ENCODE data around the gene CYTL1.
"Not testable (repeated sequence)": the region's sequence is repeated elsewhere in the genome, so short reads cannot be mapped to it uniquely, and the experiment has no call there.

The CYTL1 gene, protein sequence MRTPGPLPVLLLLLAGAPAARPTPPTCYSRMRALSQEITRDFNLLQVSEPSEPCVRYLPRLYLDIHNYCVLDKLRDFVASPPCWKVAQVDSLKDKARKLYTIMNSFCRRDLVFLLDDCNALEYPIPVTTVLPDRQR

DNA sequence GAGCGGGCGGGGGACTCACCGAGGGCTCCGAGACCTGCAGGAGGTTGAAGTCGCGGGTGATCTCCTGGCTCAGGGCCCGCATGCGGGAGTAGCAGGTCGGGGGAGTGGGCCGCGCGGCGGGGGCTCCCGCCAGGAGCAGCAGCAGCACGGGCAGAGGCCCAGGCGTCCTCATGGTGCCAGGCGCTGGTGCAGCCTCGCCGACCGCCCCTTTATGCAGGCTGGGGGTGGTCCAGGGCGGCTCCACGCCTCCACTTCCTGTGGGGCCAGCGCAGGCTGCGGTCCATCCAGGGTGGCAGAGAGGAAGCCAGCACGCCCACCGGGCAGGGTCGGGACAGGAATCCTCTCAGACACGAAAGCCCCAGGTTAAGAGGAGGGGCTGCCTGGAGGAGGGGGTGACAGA, at the start of gene CYTL1:
Gene CYTL1 (minus strand): TSS at position 185 of the 400 bp plus-strand sequence. CDS start 13 bp downstream, at position 172.
- 0 out of 2 replicates have a peak, but pooled peaks cover 2% of the 10 kb centered on the region for H3K4me1 ChIP-seq (ENCODE audit: insufficient read depth, low read length)
- H3K36me3 ChIP-seq (ENCODE audit: insufficient read depth, low read length): no peaks in the 10 kb centered on the region
- no peaks in the 10 kb centered on the region for H3K9me3 ChIP-seq (ENCODE audit: control insufficient read depth, insufficient read depth, low read length)
- H3K9ac ChIP-seq (ENCODE audit: low read depth, low read length): peak within 1 kb of the TSS; percentile 75

DNA sequence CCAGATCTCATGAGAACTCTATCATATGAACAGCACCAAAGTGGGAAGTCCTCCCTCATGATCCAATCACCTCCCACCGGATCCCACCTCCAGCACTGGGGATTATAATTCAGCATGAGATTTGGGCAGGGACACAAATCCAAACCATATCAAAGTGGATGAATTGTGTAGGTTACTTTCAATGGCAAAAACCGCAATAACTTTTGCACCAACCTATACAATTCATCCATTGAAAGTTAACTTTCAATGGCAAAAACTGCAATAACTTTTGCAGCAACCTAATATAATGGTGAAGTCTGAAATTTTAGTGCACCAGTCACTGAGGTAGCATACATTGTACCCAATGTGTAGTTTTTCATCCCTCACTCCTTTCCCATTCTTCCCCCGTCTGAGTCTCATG, 48.6 kb upstream of the CYTL1 start:
- Histone ChIP-seq H3K36me3 (ENCODE audit: insufficient read depth, low read length) (no peaks in the 10 kb centered on the region), H3K4me1 (ENCODE audit: insufficient read depth, low read length) (peaks cover 4% of the 10 kb centered on the region; the same call in 1 of the 2 replicates), H3K9me3 (ENCODE audit: control insufficient read depth, insufficient read depth, low read length) (0 out of 2 replicates have a peak, but pooled peaks cover 3% of the 10 kb centered on the region), H3K9ac (ENCODE audit: low read depth, low read length) (no peak overlapping the region)

DNA sequence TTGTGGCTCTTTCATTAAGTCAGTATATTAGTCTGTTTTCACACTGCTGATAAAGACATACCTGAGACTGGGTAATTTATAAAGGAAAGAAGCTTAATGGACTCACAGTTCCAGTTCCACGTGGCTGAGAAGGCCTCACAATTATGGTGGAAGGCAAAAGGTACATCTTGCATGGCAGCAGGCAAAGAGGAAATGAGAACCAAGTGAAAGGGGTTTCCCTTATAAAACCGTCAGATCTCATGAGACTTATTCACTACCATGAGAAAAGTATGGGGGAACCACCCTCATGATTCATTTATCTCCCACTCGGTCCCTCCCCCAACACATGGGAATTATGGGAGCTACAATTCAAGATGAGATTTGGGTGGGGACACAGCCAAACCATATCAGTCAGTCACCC, 47.7 kb upstream of the CYTL1 start:
- not testable (repeated sequence) for H3K36me3 ChIP-seq (ENCODE audit: insufficient read depth, low read length); H3K9me3 ChIP-seq (ENCODE audit: control insufficient read depth, insufficient read depth, low read length); H3K9ac ChIP-seq (ENCODE audit: low read depth, low read length); H3K4me1 ChIP-seq (ENCODE audit: insufficient read depth, low read length)

DNA sequence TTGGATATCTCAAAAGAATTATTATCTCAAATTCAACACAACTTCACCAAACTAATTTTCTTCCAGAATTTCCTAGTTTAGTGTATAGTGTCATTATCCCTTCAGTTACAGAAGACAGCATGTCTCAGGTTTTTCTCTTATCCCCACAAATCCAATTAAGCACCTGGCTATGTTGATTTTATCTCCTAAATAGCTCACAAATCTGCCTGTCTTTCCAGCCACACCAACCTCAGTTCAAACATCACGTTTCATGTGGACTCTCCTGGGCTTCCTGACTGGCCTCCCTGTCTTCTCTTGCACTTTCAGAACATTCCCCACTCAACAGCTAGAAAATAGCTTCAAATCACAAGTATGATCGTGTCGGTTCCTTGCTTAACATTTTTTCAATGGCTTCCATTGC, 46.8 kb upstream of the CYTL1 start:
- H3K36me3 ChIP-seq (ENCODE audit: insufficient read depth, low read length): no peaks in the 10 kb centered on the region
- H3K9ac ChIP-seq (ENCODE audit: low read depth, low read length): no peak overlapping the region
- 0 out of 2 replicates have a peak, but pooled peaks cover 3% of the 10 kb centered on the region for H3K9me3 ChIP-seq (ENCODE audit: control insufficient read depth, insufficient read depth, low read length)
- no peaks in the 10 kb centered on the region for H3K4me1 ChIP-seq (ENCODE audit: insufficient read depth, low read length)

DNA sequence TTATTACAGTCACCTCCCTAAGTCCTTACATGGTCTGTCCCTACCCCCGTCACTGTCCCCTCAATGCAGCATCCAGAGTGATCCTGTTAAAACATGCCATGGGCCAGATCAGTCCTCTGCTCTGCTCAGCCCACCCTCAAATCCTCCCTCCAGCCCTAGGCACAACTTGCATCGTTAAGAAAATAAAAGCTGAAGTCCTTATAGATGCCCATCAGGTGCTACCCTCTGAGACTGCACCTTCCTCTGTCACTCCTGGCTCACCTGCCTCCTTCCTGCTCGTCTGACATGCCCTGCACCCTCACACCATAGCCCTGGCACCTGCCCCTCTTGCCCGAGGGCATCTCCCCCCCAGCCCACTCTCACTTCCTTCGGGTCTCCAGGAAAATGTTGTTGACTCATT, 36.2 kb upstream of the CYTL1 start:
- no peak overlapping the region for H3K9ac ChIP-seq (ENCODE audit: low read depth, low read length)
- H3K9me3 ChIP-seq (ENCODE audit: control insufficient read depth, insufficient read depth, low read length): no peaks in the 10 kb centered on the region
- no peaks in the 10 kb centered on the region; the same call in 1 of the 2 replicates for H3K4me1 ChIP-seq (ENCODE audit: insufficient read depth, low read length)
- H3K36me3 ChIP-seq (ENCODE audit: insufficient read depth, low read length): no peaks in the 10 kb centered on the region

DNA sequence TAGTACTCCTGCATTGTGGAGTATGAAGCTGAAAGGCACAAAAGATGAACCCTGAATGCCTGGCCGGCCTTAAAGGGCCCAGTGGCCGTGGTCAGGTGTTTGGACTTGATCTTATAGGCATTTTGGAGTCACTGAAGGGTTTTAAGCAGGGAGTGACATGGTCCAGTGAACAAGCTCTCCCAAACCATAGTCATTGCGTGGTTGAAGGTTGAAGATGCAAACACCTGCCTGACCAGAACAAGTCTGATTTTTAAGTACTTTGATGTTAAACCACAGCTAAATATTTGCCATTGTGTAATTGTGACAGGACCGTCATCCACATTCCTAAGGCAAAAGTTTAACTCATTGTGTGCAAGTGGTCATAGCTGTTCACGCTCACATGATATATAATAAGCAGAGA, 35.3 kb upstream of the CYTL1 start:
- no peaks in the 10 kb centered on the region for H3K9me3 ChIP-seq (ENCODE audit: control insufficient read depth, insufficient read depth, low read length)
- no peak overlapping the region for H3K9ac ChIP-seq (ENCODE audit: low read depth, low read length)
- H3K36me3 ChIP-seq (ENCODE audit: insufficient read depth, low read length): no peaks in the 10 kb centered on the region
- H3K4me1 ChIP-seq (ENCODE audit: insufficient read depth, low read length): no peaks in the 10 kb centered on the region; the same call in 1 of the 2 replicates

DNA sequence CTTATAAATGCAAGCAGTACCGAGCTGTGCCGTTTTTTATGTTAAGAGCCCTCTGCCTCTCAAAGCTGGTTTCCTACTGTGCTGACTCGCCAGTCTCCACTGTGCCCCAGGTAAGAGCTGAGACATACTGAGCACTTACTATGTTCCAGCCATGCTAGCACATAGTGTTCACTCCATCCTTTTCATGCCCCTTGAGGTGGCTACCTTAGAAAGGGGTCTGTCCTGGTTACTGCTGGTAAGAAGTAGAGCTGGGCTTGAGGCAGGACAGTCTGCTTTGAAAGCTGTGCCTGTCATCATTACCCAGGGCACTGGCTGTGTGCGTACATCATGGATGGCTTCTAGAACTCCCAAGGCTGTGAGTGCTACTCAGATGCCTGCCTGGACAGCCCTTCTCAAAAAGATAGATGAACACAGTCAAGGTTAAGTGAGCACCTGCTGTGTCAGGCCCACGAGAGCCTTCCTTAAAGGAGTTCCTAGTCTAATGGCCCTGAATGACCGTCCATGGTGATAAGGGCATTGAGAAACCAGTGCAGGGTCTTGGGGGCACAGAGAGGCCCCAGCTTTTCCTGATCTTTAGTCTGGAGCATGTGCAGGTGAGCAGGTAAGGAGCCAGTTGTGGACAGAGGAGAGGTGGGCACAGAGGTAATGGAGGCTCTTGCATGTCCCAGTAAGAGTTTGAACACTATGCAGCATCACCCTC, 33.6 kb upstream of the CYTL1 start:
- H3K9ac ChIP-seq (ENCODE audit: low read depth, low read length): no peak overlapping the region
- H3K36me3 ChIP-seq (ENCODE audit: insufficient read depth, low read length): no peaks in the 10 kb centered on the region
- H3K9me3 ChIP-seq (ENCODE audit: control insufficient read depth, insufficient read depth, low read length): no peaks in the 10 kb centered on the region
- no peaks in the 10 kb centered on the region; the same call in 1 of the 2 replicates for H3K4me1 ChIP-seq (ENCODE audit: insufficient read depth, low read length)

DNA sequence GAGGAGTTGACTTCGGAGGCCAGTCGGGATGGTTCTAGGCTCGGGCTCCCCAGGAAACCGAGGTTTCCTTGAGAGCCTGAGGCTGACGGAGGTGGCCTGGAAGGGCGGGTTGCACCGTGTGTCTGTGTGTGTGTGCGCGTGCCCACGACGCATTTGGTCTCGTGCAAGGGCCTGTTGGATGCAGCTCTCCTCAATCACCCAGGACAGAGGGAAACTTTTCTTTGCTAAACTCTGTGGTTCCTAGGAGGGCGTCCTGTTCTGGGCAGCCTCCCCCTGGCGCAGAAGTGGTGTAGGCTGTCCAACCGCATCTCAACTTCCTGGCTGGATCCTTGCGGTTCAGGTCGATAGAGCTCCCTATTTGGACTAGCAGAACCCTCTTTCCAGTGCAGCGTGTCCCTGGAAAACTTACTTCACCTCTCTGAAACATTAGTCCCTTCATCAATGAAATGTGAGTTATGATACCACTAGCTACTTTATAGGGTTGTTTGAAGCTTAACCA, 33.0 kb upstream of the CYTL1 start:
- no peaks in the 10 kb centered on the region for H3K36me3 ChIP-seq (ENCODE audit: insufficient read depth, low read length)
- H3K9ac ChIP-seq (ENCODE audit: low read depth, low read length): peak overlapping the region; percentile 49
- H3K4me1 ChIP-seq (ENCODE audit: insufficient read depth, low read length): no peaks in the 10 kb centered on the region; the same call in 1 of the 2 replicates
- no peaks in the 10 kb centered on the region for H3K9me3 ChIP-seq (ENCODE audit: control insufficient read depth, insufficient read depth, low read length)

DNA sequence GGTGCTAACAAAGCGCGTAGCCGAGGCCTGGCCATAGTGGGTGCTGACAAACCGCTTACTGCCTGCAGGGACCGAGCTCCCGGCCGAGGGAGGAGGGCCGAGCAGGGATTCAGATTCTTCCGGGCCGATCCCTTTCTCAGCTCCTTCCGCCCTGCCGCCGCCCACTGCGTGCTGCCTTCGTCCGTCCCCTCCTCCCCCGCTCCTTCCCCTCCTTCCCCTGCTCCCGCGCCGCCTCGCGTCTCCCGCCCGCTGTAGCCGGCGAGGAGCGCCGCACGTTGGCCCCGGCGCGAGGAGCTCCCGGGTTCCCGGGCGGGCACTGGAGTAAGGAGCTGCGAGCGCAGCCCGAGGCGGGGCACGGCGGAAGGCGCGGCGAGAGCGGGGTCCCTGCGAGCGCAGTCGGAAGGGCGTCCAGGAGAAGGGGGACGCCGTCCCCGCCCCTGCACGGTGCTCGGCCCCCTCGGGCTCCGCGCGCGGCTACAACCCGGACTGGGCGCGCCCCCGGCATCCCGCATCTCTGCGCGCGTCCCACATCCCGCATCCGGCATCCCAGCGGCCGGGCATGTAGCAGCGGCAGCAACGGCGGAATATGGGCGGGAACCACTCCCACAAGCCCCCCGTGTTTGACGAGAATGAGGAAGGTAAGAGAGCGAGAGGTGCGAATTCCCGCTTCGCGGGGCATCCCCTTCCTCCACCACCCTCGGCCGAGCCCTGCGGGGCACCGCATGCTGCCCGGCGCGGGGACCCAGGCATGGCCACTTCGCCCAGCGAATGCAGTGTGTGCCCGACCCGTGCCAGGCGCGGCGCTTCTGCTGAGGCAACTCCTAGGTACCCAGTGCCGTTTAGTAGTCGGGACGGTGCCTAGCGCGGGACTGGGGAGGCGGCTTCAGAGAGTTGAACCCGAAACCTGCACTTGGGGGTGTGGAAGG, 32.3 kb upstream of the CYTL1 start, which contains the start of gene STK32B:
Gene STK32B (plus strand): TSS at position 203 of the 926 bp plus-strand sequence.
- Histone ChIP-seq H3K36me3 (ENCODE audit: insufficient read depth, low read length) (no peaks in the 10 kb centered on the region), H3K4me1 (ENCODE audit: insufficient read depth, low read length) (no peaks in the 10 kb centered on the region; the same call in 1 of the 2 replicates), H3K9me3 (ENCODE audit: control insufficient read depth, insufficient read depth, low read length) (no peaks in the 10 kb centered on the region), H3K9ac (ENCODE audit: low read depth, low read length) (peak within 1 kb of the TSS; percentile 49)

DNA sequence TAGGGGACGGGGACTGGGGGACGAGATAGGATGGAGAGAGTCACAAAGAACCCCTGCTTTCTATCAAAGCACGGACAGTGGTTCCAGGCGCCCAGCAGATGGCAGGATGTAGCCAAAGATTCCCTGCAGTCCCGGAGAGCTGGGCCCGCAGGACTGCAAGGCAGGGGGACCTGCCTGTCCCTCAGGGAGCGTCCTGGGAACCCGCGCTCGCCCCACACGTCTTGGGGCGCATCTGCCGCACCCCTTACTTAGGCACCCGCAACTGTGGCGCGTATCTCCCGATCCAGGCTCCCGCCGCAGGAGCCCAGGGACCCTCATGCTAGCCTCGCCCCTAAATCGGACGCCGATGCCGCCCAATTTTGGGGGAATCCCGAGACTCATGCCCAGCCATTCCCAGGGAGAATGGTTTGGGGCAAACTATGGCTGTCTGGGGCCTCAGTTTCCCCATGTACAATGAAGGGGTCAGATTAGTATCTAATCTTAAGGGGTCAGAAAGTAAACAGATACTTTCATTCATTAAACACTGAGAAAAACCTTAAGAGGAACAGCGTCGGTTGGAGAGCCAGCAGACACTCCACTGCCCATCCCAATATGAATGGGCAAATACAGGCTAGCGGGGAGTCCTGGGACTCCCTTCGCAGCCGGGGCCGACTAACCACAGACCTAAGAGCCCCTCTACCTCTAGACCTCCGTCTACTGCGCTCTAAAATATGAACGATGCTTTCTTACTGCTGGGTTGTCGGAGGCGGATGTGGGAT, 31.4 kb upstream of the CYTL1 start:
- H3K9me3 ChIP-seq (ENCODE audit: control insufficient read depth, insufficient read depth, low read length): no peaks in the 10 kb centered on the region
- no peaks in the 10 kb centered on the region; the same call in 1 of the 2 replicates for H3K4me1 ChIP-seq (ENCODE audit: insufficient read depth, low read length)
- H3K9ac ChIP-seq (ENCODE audit: low read depth, low read length): peak overlapping the region; percentile 49; the same call in 1 of the 2 replicates
- no peaks in the 10 kb centered on the region for H3K36me3 ChIP-seq (ENCODE audit: insufficient read depth, low read length)

DNA sequence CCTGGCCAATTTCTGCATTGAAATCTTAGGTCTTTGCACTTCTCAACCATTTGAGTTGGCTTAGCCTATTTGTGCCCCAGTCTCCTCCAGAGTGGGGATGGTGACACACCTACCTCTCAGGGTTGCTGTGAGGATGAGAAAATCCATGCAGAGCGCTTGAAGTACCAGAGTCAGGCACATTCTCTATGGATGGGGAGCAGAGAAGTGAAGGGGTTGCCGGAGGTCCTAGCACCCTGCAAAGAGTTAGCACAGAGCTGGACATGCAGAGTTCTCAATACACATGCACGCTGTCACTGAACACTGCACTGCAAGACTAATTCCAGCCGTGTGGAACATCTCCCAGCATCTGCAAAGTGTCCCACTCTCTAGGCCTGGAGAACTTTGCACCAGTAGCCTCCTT, 29.5 kb upstream of the CYTL1 start:
- Histone ChIP-seq H3K9ac (ENCODE audit: low read depth, low read length) (no peak overlapping the region), H3K9me3 (ENCODE audit: control insufficient read depth, insufficient read depth, low read length) (no peaks in the 10 kb centered on the region), H3K4me1 (ENCODE audit: insufficient read depth, low read length) (no peaks in the 10 kb centered on the region; the same call in 1 of the 2 replicates), H3K36me3 (ENCODE audit: insufficient read depth, low read length) (no peaks in the 10 kb centered on the region)

DNA sequence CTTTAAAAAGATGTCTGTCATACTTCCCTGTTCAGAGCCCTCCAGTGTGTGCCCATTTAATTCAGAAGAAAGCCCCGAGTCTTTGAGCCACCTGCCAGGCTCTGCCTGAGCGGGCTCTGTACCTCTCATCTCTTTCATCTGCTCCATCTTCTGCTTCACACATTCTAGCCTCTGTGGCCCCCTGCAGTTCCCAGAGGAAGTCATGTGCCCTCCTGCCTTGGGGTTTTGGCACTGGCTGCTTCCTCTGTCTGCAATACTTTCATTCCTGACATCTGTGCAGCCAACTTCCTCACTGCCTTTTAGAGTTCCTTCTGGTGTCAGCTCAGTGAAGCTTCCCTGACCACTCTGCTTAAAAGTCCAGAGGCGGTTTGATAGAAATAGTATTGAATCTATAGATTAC, 25.8 kb upstream of the CYTL1 start:
- no peak overlapping the region for H3K9ac ChIP-seq (ENCODE audit: low read depth, low read length)
- H3K36me3 ChIP-seq (ENCODE audit: insufficient read depth, low read length): no peaks in the 10 kb centered on the region
- H3K4me1 ChIP-seq (ENCODE audit: insufficient read depth, low read length): no peaks in the 10 kb centered on the region
- no peaks in the 10 kb centered on the region for H3K9me3 ChIP-seq (ENCODE audit: control insufficient read depth, insufficient read depth, low read length)

DNA sequence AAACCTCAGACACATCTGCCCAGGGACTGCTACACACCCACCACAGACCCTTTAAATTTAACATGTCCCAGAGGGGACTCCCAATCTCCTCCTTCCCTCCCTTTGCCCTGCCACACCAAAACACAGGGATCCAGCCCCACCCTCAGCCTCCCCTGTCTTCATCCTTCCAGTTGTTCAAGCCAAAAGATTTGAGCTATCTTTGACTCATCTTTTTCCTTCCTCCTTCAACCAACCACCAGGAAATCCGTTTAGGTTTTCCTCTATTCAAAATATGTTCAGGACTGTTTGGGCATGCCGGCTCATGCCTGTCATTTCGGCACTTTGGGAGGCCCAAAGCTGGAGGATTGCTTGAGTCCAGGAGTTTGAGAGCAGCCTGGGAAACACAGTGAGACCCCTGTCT, 25.1 kb upstream of the CYTL1 start:
- Histone ChIP-seq H3K4me1 (ENCODE audit: insufficient read depth, low read length) (no peaks in the 10 kb centered on the region), H3K36me3 (ENCODE audit: insufficient read depth, low read length) (no peaks in the 10 kb centered on the region), H3K9ac (ENCODE audit: low read depth, low read length) (no peak overlapping the region), H3K9me3 (ENCODE audit: control insufficient read depth, insufficient read depth, low read length) (no peaks in the 10 kb centered on the region)

DNA sequence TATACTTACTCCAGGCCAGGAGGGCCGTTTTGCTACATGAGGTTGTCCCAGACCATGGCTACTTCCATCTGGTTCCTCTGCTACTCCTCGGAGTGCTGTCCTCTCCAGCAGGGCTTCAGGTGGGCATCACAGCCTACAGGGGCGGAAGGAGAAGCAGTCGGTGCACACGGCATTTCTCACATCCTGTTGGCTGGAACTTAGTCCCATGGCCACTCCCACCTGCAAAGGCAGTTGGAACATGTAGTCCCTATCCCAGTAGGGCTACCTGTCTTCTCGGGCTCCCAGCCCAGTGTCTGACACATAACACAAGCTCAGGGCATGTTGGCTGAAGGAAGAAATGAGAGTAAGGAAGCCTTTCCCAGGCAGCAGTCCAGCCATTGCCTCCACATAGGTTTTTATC, 24.3 kb upstream of the CYTL1 start:
- H3K36me3 ChIP-seq (ENCODE audit: insufficient read depth, low read length): no peaks in the 10 kb centered on the region
- H3K9ac ChIP-seq (ENCODE audit: low read depth, low read length): no peak overlapping the region
- no peaks in the 10 kb centered on the region for H3K4me1 ChIP-seq (ENCODE audit: insufficient read depth, low read length)
- no peaks in the 10 kb centered on the region for H3K9me3 ChIP-seq (ENCODE audit: control insufficient read depth, insufficient read depth, low read length)
